Dedifferentiated amniotic fluid mesenchymal stem cell (primary cell): ENCODE measurements around the gene AGPS.
"Not testable (repeated sequence)": the region's sequence is repeated elsewhere in the genome, so short reads cannot be mapped to it uniquely, and the experiment has no call there.

Source experiments
- DNase-seq: peaks from one replicate; pipeline ENCODE4 v3.0.0-alpha.2; 2016; ENCODE audit errors: extremely low spot score

Gene AGPS

GRCh38 chr2:177419274-177419673, 26.7 kb downstream of the AGPS start:
- no peak for DNase-seq

GRCh38 chr2:177422271-177422670, 29.7 kb downstream of the AGPS start:
- DNase-seq, result no peak

- DNase-seq, result not testable (repeated sequence)
Measured at GRCh38 chr2:177424120-177424519, 31.5 kb downstream of the AGPS start.

- not testable (repeated sequence) for DNase-seq
Measured at GRCh38 chr2:177424620-177425019, 32.0 kb downstream of the AGPS start.

- DNase-seq, result no peak
Measured at GRCh38 chr2:177427316-177427715, 34.7 kb downstream of the AGPS start.

- DNase-seq, result not testable (repeated sequence)
Measured at GRCh38 chr2:177427936-177428335, 35.4 kb downstream of the AGPS start.

GRCh38 chr2:177429688-177430325, 37.2 kb downstream of the AGPS start:
- DNase-seq, result peak; percentile 81

- no peak for DNase-seq
Measured at GRCh38 chr2:177430411-177430810, 37.8 kb downstream of the AGPS start.

- DNase-seq, result not testable (repeated sequence)
Measured at GRCh38 chr2:177431111-177431725, 38.6 kb downstream of the AGPS start.

GRCh38 chr2:177432703-177433102, 40.1 kb downstream of the AGPS start:
- DNase-seq, result no peak

GRCh38 chr2:177433402-177433801, 40.8 kb downstream of the AGPS start:
- no peak for DNase-seq

GRCh38 chr2:177434475-177434874, 41.9 kb downstream of the AGPS start:
- DNase-seq, result no peak

GRCh38 chr2:177445200-177445599, 52.6 kb downstream of the AGPS start:
- DNase-seq, result no peak

GRCh38 chr2:177448031-177448430, 55.5 kb downstream of the AGPS start:
- DNase-seq, result no peak

- DNase-seq, result no peak
Measured at GRCh38 chr2:177449159-177449558, 56.6 kb downstream of the AGPS start.

GRCh38 chr2:177455187-177455586, 62.6 kb downstream of the AGPS start:
- DNase-seq, result no peak

- DNase-seq, result not testable (repeated sequence)
Measured at GRCh38 chr2:177459756-177460155, 67.2 kb downstream of the AGPS start.

- DNase-seq, result no peak
Measured at GRCh38 chr2:177460973-177461585, 68.5 kb downstream of the AGPS start.

- peak; percentile 31 for DNase-seq
Measured at GRCh38 chr2:177464549-177464948, 72.0 kb downstream of the AGPS start.

- DNase-seq, result no peak
Measured at GRCh38 chr2:177465400-177466138, 73.0 kb downstream of the AGPS start.

GRCh38 chr2:177466337-177467195, 74.0 kb downstream of the AGPS start:
- DNase-seq, result no peak

- DNase-seq, result peak; percentile 59
Measured at GRCh38 chr2:177467646-177468045, 75.1 kb downstream of the AGPS start.
